A673 (cell line): ENCODE data around the gene RASD2. TPM values are rescaled to one million over a fixed set of nuclear protein-coding genes. Genes with fewer than 3 reads are reported as not detected.

ENCODE experiments used
- BruUV-seq: library from RNA; stranded (reverse); fragments of 400-500 nt; replicated peaks from 2 replicates; lab custom pipeline; 2021; lab: Mats Ljungman, UMichigan
- CTCF ChIA-PET: fragments of 300-600 bp; sonication (Branson Sonifier 250); formaldehyde crosslinking; loops from one replicate; lab custom pipeline; 2022; ENCODE audit warnings: antibody characterized with exemption; lab: Charles Lee
- POLR2A ChIA-PET: fragments of 300-600 bp; sonication (Branson Sonifier 250); formaldehyde crosslinking; loops from one replicate; lab custom pipeline; 2022; ENCODE audit warnings: antibody characterized with exemption; ENCODE audit not compliant: low non-redundant PET; lab: Charles Lee
- DNase-seq: peaks from one replicate; pipeline ENCODE4 v3.0.0-alpha.2; 2015; ENCODE audit warnings: low spot score
- H3K27ac ChIP-seq: fragments of 200-600 bp; sonication (generic); 2 replicates; pipeline ENCODE4 v1.5.1; 2016; ENCODE audit warnings: mixed run types, low read depth, mild to moderate bottlenecking, mixed read lengths, antibody characterized with exemption, low read length; ENCODE audit not compliant: poor library complexity, severe bottlenecking
- H3K27me3 ChIP-seq: fragments of 200-600 bp; sonication (generic); replicated peaks from 2 replicates; pipeline ENCODE4 v1.6.1; 2017; ENCODE audit warnings: mixed run types, low read depth, mild to moderate bottlenecking, mixed read lengths, antibody characterized with exemption, low read length; ENCODE audit not compliant: insufficient read depth, poor library complexity
- H3K36me3 ChIP-seq: fragments of 200-600 bp; sonication (generic); 2 replicates; pipeline ENCODE4 v1.6.1; 2016; ENCODE audit warnings: mixed run types, mild to moderate bottlenecking, mixed read lengths, antibody characterized with exemption, low read length; ENCODE audit not compliant: insufficient read depth, poor library complexity, severe bottlenecking
- H3K4me1 ChIP-seq: fragments of 200-600 bp; sonication (generic); 2 replicates; pipeline ENCODE4 v1.6.1; 2017; ENCODE audit warnings: mixed run types, mild to moderate bottlenecking, mixed read lengths, antibody characterized with exemption, low read length; ENCODE audit not compliant: insufficient read depth, poor library complexity, severe bottlenecking
- H3K4me3 ChIP-seq: fragments of 200-600 bp; sonication (generic); 2 replicates; pipeline ENCODE4 v1.5.1; 2016; ENCODE audit warnings: low read depth, mixed run types, mild to moderate bottlenecking, mixed read lengths, low read length; ENCODE audit not compliant: poor library complexity, severe bottlenecking
- H3K9me3 ChIP-seq: fragments of 200-600 bp; sonication (generic); 2 replicates; pipeline ENCODE4 v1.6.1; 2016; ENCODE audit warnings: mixed run types, low read depth, mild to moderate bottlenecking, mixed read lengths, antibody characterized with exemption, low read length; ENCODE audit not compliant: poor library complexity, severe bottlenecking
- CTCF ChIP-seq: fragments of 300-800, 200-600 bp; sonication (generic); conservative IDR thresholded peaks from 2 replicates; pipeline ENCODE4 v1.5.1; 2017; ENCODE audit warnings: low read depth, mild to moderate bottlenecking, antibody characterized with exemption, low read length, moderate library complexity, mixed read lengths
- EZH2 ChIP-seq: fragments of 200-600 bp; sonication (generic); IDR thresholded peaks from 2 replicates; pipeline ENCODE4 v1.6.1; 2017; ENCODE audit warnings: borderline replicate concordance, low read depth, mild to moderate bottlenecking, mixed read lengths, antibody characterized with exemption, low read length; ENCODE audit not compliant: poor library complexity, severe bottlenecking
- intact Hi-C: fragments of 100-400 bp; cut with micrococcal nuclease; formaldehyde crosslinking; loops from one replicate; pipeline ENCODE4 v1.10.0; 2022; ENCODE audit not compliant: unreplicated experiment
- total RNA-seq: library from RNA; stranded (reverse); gene quantifications from 2 replicates; pipeline ENCODE4 v1.2.3, GENCODE V29; 2021

RASD2 gene
- total RNA-seq, 1 experiment from 2014 or later, result 1.3 TPM

GRCh38 chr22:35560824-35561223, 20.2 kb downstream of the RASD2 start:
- Histone ChIP-seq H3K4me3 (no peak overlapping the region), H3K27ac (no peak overlapping the region), H3K27me3 (no peaks in the 10 kb centered on the region), H3K36me3 (no peaks in the 10 kb centered on the region), H3K9me3 (no peaks in the 10 kb centered on the region), H3K4me1 (peaks cover 39% of the 10 kb centered on the region)
- ChIA-PET POLR2A (interaction anchor here (0.6 kb wide), 1 partner anchor 33 kb away, joined by 3 read pairs; no protein-coding TSS in a partner anchor), CTCF (no interaction called here)
- intact Hi-C loops, result loop anchor here (5.0 kb wide), 1 partner anchor 104 kb away; no protein-coding TSS in a partner anchor
- TF ChIP-seq EZH2, result no peak
- no TSS peak for BruUV-seq
- no peak for DNase-seq

GRCh38 chr22:35561796-35562526, 21.3 kb downstream of the RASD2 start:
- intact Hi-C loops, result loop anchor here (5.0 kb wide), 1 partner anchor 105 kb away; no protein-coding TSS in a partner anchor
- CTCF ChIA-PET, result no interaction called here
- Histone ChIP-seq H3K36me3 (no peaks in the 10 kb centered on the region), H3K4me1 (peaks cover 41% of the 10 kb centered on the region), H3K9me3 (no peaks in the 10 kb centered on the region), H3K27me3 (no peaks in the 10 kb centered on the region), H3K27ac (peak overlapping the region; percentile 66), H3K4me3 (no peak overlapping the region)
- BruUV-seq, result no TSS peak
- POLR2A ChIA-PET, result no interaction called here
- peak; percentile 96 for DNase-seq
- TF ChIP-seq CTCF (no peak), EZH2 (no peak)

- Histone ChIP-seq H3K27me3 (no peaks in the 10 kb centered on the region), H3K27ac (no peak overlapping the region), H3K36me3 (no peaks in the 10 kb centered on the region), H3K4me1 (peaks cover 41% of the 10 kb centered on the region), H3K4me3 (no peak overlapping the region), H3K9me3 (no peaks in the 10 kb centered on the region)
- BruUV-seq, result no TSS peak
- no peak for DNase-seq
- TF ChIP-seq EZH2 (no peak), CTCF (no peak)
- CTCF ChIA-PET, result no interaction called here
- POLR2A ChIA-PET, result no interaction called here
- intact Hi-C loops, result loop anchor here (5.0 kb wide), 1 partner anchor 106 kb away; no protein-coding TSS in a partner anchor
These were observed 22.6 kb downstream of the RASD2 start for GRCh38 chr22:35563211-35563610.
